Trophoblast cell (in vitro differentiated cells and primary cell): ENCODE data around the gene ROPN1B.
"Not testable (repeated sequence)": the region's sequence is repeated elsewhere in the genome, so short reads cannot be mapped to it uniquely, and the experiment has no call there.

Source experiments
- DNase-seq, 2 donors: peaks; one replicate each; pipeline ENCODE4 v3.0.0-alpha.2; 2016
- H2AFZ ChIP-seq: 2 replicates; pipeline ENCODE4 v1.6.1; 2013; ENCODE audit warnings: low read length, moderate library complexity, mild to moderate bottlenecking; ENCODE audit not compliant: insufficient read depth, poor library complexity
- H2AK5ac ChIP-seq: 2 replicates; pipeline ENCODE4 v1.6.1; 2013; ENCODE audit warnings: mild to moderate bottlenecking, low read length
- H2BK120ac ChIP-seq: 2 replicates; pipeline ENCODE4 v1.6.1; 2013; ENCODE audit warnings: low read length, mild to moderate bottlenecking, moderate library complexity; ENCODE audit not compliant: insufficient read depth, poor library complexity
- H2BK12ac ChIP-seq: 2 replicates; pipeline ENCODE4 v1.6.1; 2013; ENCODE audit warnings: mild to moderate bottlenecking, low read length, moderate library complexity
- H2BK5ac ChIP-seq: 2 replicates; pipeline ENCODE4 v1.6.1; 2013; ENCODE audit warnings: low read length, low read depth, moderate library complexity, mild to moderate bottlenecking; ENCODE audit not compliant: poor library complexity
- H3K14ac ChIP-seq: 2 replicates; pipeline ENCODE4 v1.6.1; 2013; ENCODE audit warnings: mild to moderate bottlenecking, low read length
- H3K18ac ChIP-seq: 2 replicates; pipeline ENCODE4 v1.6.1; 2013; ENCODE audit warnings: mild to moderate bottlenecking, low read length
- H3K23ac ChIP-seq: 2 replicates; pipeline ENCODE4 v1.6.1; 2013; ENCODE audit warnings: low read length
- H3K27ac ChIP-seq: 2 replicates; pipeline ENCODE4 v1.5.1; 2013; ENCODE audit warnings: low read depth, mild to moderate bottlenecking, inconsistent platforms, low read length, moderate library complexity
- H3K27me3 ChIP-seq: 2 replicates; pipeline ENCODE4 v1.6.1; 2013; ENCODE audit warnings: inconsistent platforms, mild to moderate bottlenecking, low read length, moderate library complexity; ENCODE audit not compliant: insufficient read depth
- H3K36me3 ChIP-seq, 2 experiments: 1 replicate in 1 of 2; 2 replicates in 1 of 2; pipeline ENCODE4 v1.6.1; 2013; ENCODE audit warnings: low read length in 2 of 2, mild to moderate bottlenecking in 2 of 2, moderate library complexity in 1 of 2; ENCODE audit not compliant: insufficient read depth in 2 of 2, control insufficient read depth in 1 of 2
- H3K4ac ChIP-seq: 2 replicates; pipeline ENCODE4 v1.6.1; 2013; ENCODE audit warnings: low read depth, mild to moderate bottlenecking, low read length, moderate library complexity
- H3K4me1 ChIP-seq, 2 experiments: 1 replicate in 1 of 2; 2 replicates in 1 of 2; pipeline ENCODE4 v1.6.1; 2013; ENCODE audit warnings: low read length in 2 of 2, mild to moderate bottlenecking in 2 of 2, moderate library complexity in 1 of 2; ENCODE audit not compliant: insufficient read depth in 2 of 2, control insufficient read depth in 1 of 2
- H3K4me2 ChIP-seq: 2 replicates; pipeline ENCODE4 v1.6.1; 2013; ENCODE audit warnings: inconsistent platforms, mild to moderate bottlenecking, low read length, moderate library complexity
- H3K4me3 ChIP-seq: 2 replicates; pipeline ENCODE4 v1.5.1; 2013; ENCODE audit warnings: mild to moderate bottlenecking, low read depth, low read length, inconsistent platforms
- H3K79me1 ChIP-seq: one replicate; pipeline ENCODE4 v1.6.1; 2013; ENCODE audit warnings: low read length
- H3K79me2 ChIP-seq: 2 replicates; pipeline ENCODE4 v1.6.1; 2013; ENCODE audit warnings: low read length, mild to moderate bottlenecking; ENCODE audit not compliant: control insufficient read depth, insufficient read depth, poor library complexity
- H3K9ac ChIP-seq: 2 replicates; pipeline ENCODE4 v1.6.1; 2013; ENCODE audit warnings: mild to moderate bottlenecking, low read length
- H3K9me3 ChIP-seq: 2 replicates; pipeline ENCODE4 v1.6.1; 2013; ENCODE audit warnings: low read depth, mild to moderate bottlenecking, control low read depth, inconsistent platforms, low read length; ENCODE audit not compliant: insufficient read depth
- H4K12ac ChIP-seq: 2 replicates; pipeline ENCODE4 v1.6.1; 2013; ENCODE audit warnings: low read depth, mild to moderate bottlenecking, low read length, moderate library complexity
- H4K8ac ChIP-seq: 2 replicates; pipeline ENCODE4 v1.6.1; 2013; ENCODE audit warnings: low read depth, mild to moderate bottlenecking, low read length, moderate library complexity
- H4K91ac ChIP-seq: one replicate; pipeline ENCODE4 v1.6.1; 2013; ENCODE audit warnings: low read depth, mild to moderate bottlenecking, low read length, moderate library complexity
- WGBS: extraction: QIAGEN DNeasy Blood & Tissue Kit; methylation state at CpG from one replicate; pipeline ENCODE4 v1.1.7; 2013; ENCODE audit warnings: missing lambda C conversion rate; ENCODE audit not compliant: insufficient read length, insufficient coverage; ENCODE audit errors: extremely low coverage; 5-methylcytosine and 5-hydroxymethylcytosine counted together

Gene ROPN1B

GRCh38 chr3:125923324-125924115, 45.5 kb upstream of the ROPN1B start:
- WGBS: no CpG with 5 or more reads among the region's 16 CpGs

GRCh38 chr3:125924276-125924675, 44.7 kb upstream of the ROPN1B start:
- H3K27me3 ChIP-seq, H3K18ac ChIP-seq, H3K79me1 ChIP-seq, H3K36me3 ChIP-seq, H3K9me3 ChIP-seq, H3K4ac ChIP-seq, H3K4me3 ChIP-seq, H3K27ac ChIP-seq, H4K8ac ChIP-seq, H3K4me2 ChIP-seq, H4K12ac ChIP-seq, DNase-seq, H2AFZ ChIP-seq, H2BK5ac ChIP-seq, H2BK120ac ChIP-seq, H3K79me2 ChIP-seq, H3K23ac ChIP-seq, H4K91ac ChIP-seq, H2BK12ac ChIP-seq, H3K9ac ChIP-seq, H2AK5ac ChIP-seq, H3K14ac ChIP-seq, H3K4me1 ChIP-seq: not testable (repeated sequence)
- no CpG with 5 or more reads among the region's 9 CpGs for WGBS

More at GRCh38 chr3:125923324-125924115, 45.5 kb upstream of the ROPN1B start:
- H4K91ac ChIP-seq, H3K4me3 ChIP-seq, H3K14ac ChIP-seq, H3K36me3 ChIP-seq, H4K8ac ChIP-seq, H3K4me1 ChIP-seq, H2AK5ac ChIP-seq, H2BK120ac ChIP-seq, H3K23ac ChIP-seq, H3K79me2 ChIP-seq, H3K27ac ChIP-seq, H4K12ac ChIP-seq, H2BK5ac ChIP-seq, H2AFZ ChIP-seq, H2BK12ac ChIP-seq, H3K9ac ChIP-seq, H3K79me1 ChIP-seq, H3K4me2 ChIP-seq, H3K27me3 ChIP-seq, H3K4ac ChIP-seq, H3K18ac ChIP-seq, H3K9me3 ChIP-seq: not testable (repeated sequence)
- DNase-seq: peak; percentile 71 to 78

GRCh38 chr3:125925727-125926126, 43.3 kb upstream of the ROPN1B start:
- not testable (repeated sequence) for H3K27me3 ChIP-seq, H3K4me1 ChIP-seq, H2BK5ac ChIP-seq, H3K14ac ChIP-seq, H3K4me3 ChIP-seq, H2AK5ac ChIP-seq, H3K18ac ChIP-seq, H3K36me3 ChIP-seq, H3K23ac ChIP-seq, H4K12ac ChIP-seq, H3K9ac ChIP-seq, DNase-seq, H3K9me3 ChIP-seq, H2AFZ ChIP-seq, H4K8ac ChIP-seq, H4K91ac ChIP-seq, H3K4me2 ChIP-seq, H2BK12ac ChIP-seq, H2BK120ac ChIP-seq, H3K4ac ChIP-seq, H3K79me2 ChIP-seq, H3K27ac ChIP-seq, H3K79me1 ChIP-seq
- no CpG with 5 or more reads among the region's 13 CpGs for WGBS

- not testable (repeated sequence) for H3K79me2 ChIP-seq, H2BK5ac ChIP-seq, H2BK120ac ChIP-seq, H3K27me3 ChIP-seq, H2AK5ac ChIP-seq, H2BK12ac ChIP-seq, H4K8ac ChIP-seq, H3K36me3 ChIP-seq, H3K4me1 ChIP-seq, H4K91ac ChIP-seq, H3K9me3 ChIP-seq, H3K4ac ChIP-seq, H2AFZ ChIP-seq, H3K9ac ChIP-seq, H3K27ac ChIP-seq, H4K12ac ChIP-seq, H3K23ac ChIP-seq, H3K4me2 ChIP-seq, H3K14ac ChIP-seq, H3K4me3 ChIP-seq, H3K18ac ChIP-seq, H3K79me1 ChIP-seq
- WGBS: no CpG with 5 or more reads among the region's 22 CpGs
- peak; percentile 28 to 79 for DNase-seq
These were observed 40.0 kb upstream of the ROPN1B start for GRCh38 chr3:125928771-125929545.
